ENCODE data around the gene HCFC1R1. TPM values are rescaled to one million over a fixed set of nuclear protein-coding genes. Genes with fewer than 3 reads are reported as not detected.

HCFC1R1 gene
- total RNA-seq, 2 experiments from 2014 or later: 24.2 to 24.8 TPM

DNA sequence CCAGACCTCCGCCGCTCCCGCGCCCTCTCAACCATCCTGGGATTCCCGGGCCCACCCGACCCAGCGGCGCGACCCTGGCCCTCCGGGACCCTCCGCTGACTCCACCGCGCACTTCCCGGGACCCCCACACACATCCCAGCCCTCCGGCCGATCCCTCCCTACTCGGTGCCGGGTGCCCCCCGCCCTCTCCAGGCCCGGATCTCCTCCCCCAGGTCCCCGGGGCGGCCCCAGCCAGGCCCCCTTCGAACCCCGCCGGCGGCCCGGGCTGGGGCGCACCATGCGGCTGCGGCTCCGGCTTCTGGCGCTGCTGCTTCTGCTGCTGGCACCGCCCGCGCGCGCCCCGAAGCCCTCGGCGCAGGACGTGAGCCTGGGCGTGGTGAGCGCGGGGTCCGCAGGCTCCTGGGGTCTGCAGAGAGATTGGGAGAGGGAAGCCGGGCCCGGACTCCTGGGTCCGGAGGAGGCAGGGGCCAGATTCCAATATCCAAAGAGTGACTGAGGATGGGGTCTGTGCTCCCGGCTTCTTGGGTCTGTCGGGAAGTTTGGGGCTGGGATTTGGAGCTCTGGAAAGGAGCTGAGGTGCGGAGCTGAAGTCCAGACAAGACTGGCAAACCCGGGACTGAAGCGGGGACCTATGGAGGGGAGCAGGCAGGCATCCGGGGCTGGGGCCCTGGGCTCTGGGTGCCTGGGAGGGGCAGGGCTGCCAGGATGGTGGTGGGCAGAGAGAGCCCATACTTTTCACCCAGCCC is 23.1 kb upstream of the HCFC1R1 start:
- ChIA-PET CTCF (interaction anchor here (1.9 to 6.0 kb wide), 2 partner anchors 16 to 83 kb away, joined by 16 to 99 read pairs; no protein-coding TSS in a partner anchor), POLR2A (interaction anchor here (0.8 to 2.2 kb wide), 5 partner anchors 10 to 19 kb away, joined by 3 to 7 read pairs (median 6); no protein-coding TSS in a partner anchor)
- DNase-seq (peak; percentile 32), ATAC-seq (peak; percentile 38)
- no peak for TF ChIP-seq CTCF (IDR thresholded peaks at IDR 0.05)
- no peaks in the 10 kb centered on the region for H3K9me3 Mint-ChIP-seq
- intact Hi-C loops (cut with micrococcal nuclease): no loop called here
- no peaks in the 10 kb centered on the region for H3K36me3 Mint-ChIP-seq (ENCODE audit: low read depth)
- peaks cover 19% of the 10 kb centered on the region for H3K4me1 Mint-ChIP-seq (ENCODE audit: low read depth)
- peaks cover 34% of the 10 kb centered on the region for H3K27me3 Mint-ChIP-seq
- H3K4me3 Mint-ChIP-seq: peak overlapping the region; percentile 38
- no peak overlapping the region for H3K27ac Mint-ChIP-seq

DNA sequence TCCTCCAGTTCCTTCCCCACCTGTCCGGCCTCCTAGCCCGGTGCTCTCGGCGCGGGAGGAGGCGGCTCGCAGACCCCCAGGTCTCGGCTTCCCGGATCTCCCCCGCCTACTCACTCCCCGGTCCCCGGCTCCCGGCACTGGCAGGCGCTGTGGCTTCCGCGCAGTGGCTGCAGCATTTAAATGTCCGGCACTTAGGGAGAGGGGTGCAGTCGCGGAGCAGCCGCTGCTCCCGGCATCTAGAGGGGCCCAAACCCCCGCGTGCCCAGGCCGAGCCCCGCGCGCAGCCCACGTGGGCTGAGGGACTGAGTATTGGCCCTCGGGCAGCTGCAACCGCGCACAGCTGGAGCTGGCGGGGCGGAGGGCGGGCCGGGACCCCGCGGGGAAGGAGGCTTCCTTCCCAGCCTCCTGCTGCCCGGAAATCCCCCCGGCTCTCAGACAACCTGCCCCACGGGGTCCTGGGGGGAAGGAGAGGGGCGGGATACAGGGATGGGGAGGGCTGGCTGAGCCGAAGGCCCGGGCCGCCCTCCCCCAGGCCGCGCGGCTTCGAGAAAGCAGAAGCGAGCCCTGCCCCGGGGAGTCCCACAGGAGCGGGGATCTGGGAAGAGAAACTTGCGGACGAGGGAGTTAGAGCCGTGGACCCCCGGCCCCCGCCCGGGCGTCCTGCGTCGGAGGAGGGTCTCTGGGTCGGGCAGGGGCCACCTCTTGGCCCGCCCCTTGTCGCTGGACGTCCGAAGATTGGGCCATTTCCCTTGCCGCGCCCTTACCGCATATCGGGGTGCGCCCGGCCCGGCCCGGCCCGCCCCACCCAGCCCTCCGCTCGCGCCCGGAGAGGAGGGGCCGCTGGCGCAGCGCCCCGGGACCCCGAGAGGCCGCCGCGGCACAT is 22.3 kb upstream of the HCFC1R1 start, which contains the start of gene MMP25:
TSS of gene MMP25 (plus strand) at position 804 of the 883 bp plus-strand sequence. CDS start 357 bp downstream, outside the sequence.
- intact Hi-C loops (cut with micrococcal nuclease): no loop called here
- ATAC-seq: peak; percentile 41
- Mint-ChIP-seq H3K27ac (peak within 1 kb of the TSS; percentile 15), H3K4me3 (peak within 1 kb of the TSS; percentile 69), H3K36me3 (ENCODE audit: low read depth) (no peaks in the 10 kb centered on the region), H3K4me1 (ENCODE audit: low read depth) (peaks cover 15% of the 10 kb centered on the region), H3K27me3 (peaks cover 37% of the 10 kb centered on the region), H3K9me3 (no peaks in the 10 kb centered on the region)
- no peak for TF ChIP-seq CTCF (IDR thresholded peaks at IDR 0.05)
- ChIA-PET POLR2A (interaction anchor here (1.4 kb wide), 1 partner anchor 14 kb away, joined by 5 read pairs; no protein-coding TSS in a partner anchor), CTCF (interaction anchor here (0.7 to 4.5 kb wide), 5 partner anchors 13 to 84 kb away, joined by 3 to 64 read pairs (median 6); no protein-coding TSS in a partner anchor)
- no peak for DNase-seq

GRCh38 chr16:3044708-3045107 is 21.0 kb upstream of the HCFC1R1 start:
- no peaks in the 10 kb centered on the region for H3K9me3 Mint-ChIP-seq
- peaks cover 15% of the 10 kb centered on the region for H3K4me1 Mint-ChIP-seq (ENCODE audit: low read depth)
- peaks cover 42% of the 10 kb centered on the region for H3K27me3 Mint-ChIP-seq
- no peak overlapping the region for H3K27ac Mint-ChIP-seq
- CTCF ChIA-PET: interaction anchor here (1.9 to 4.5 kb wide), 4 partner anchors 12 to 84 kb away, joined by 6 to 64 read pairs (median 16); no protein-coding TSS in a partner anchor
- intact Hi-C loops (cut with micrococcal nuclease): no loop called here
- DNase-seq (no peak), ATAC-seq (no peak)
- POLR2A ChIA-PET: interaction anchor here (0.6 kb wide), 1 partner anchor 274 kb away, joined by 3 read pairs; no protein-coding TSS in a partner anchor
- H3K4me3 Mint-ChIP-seq: peak overlapping the region; percentile 69
- no peaks in the 10 kb centered on the region for H3K36me3 Mint-ChIP-seq (ENCODE audit: low read depth)
- TF ChIP-seq CTCF (IDR thresholded peaks at IDR 0.05): no peak

DNA sequence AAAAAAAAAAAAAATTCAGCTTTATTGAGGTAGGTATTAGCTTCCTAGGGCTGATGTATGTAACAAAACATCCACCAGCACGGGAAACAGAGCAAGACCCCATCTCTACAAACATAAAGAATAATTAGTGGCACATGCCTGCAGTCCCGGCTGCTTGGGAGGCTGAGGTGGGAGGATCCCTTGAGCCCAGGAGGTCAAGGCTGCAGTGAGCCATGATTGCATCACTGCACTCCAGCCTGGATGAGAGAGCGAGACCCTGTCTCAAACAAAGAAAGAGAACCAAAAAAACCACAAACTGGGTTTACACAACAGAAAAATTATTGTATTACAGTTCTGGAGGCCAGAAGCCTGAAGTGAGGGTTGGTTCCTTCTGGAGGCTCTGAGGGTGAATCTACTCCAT is 18.6 kb upstream of the HCFC1R1 start:
- no peaks in the 10 kb centered on the region for H3K36me3 Mint-ChIP-seq (ENCODE audit: low read depth)
- intact Hi-C loops (cut with micrococcal nuclease): no loop called here
- peaks cover 57% of the 10 kb centered on the region for H3K27me3 Mint-ChIP-seq
- no peak overlapping the region for H3K27ac Mint-ChIP-seq
- no peaks in the 10 kb centered on the region for H3K9me3 Mint-ChIP-seq
- DNase-seq: no peak
- POLR2A ChIA-PET: interaction anchor here (1.3 to 1.4 kb wide), 2 partner anchors 10 to 13 kb away, joined by 4 read pairs; no protein-coding TSS in a partner anchor
- H3K4me3 Mint-ChIP-seq: no peak overlapping the region
- peaks cover 8% of the 10 kb centered on the region for H3K4me1 Mint-ChIP-seq (ENCODE audit: low read depth)
- TF ChIP-seq CTCF (IDR thresholded peaks at IDR 0.05): no peak
- ATAC-seq: no peak
- CTCF ChIA-PET: interaction anchor here (1.3 to 4.5 kb wide), 5 partner anchors 9 to 87 kb away, joined by 5 to 64 read pairs (median 18); no protein-coding TSS in a partner anchor
